ENCODE results near the gene SLC10A2.

SLC10A2 gene

DNA sequence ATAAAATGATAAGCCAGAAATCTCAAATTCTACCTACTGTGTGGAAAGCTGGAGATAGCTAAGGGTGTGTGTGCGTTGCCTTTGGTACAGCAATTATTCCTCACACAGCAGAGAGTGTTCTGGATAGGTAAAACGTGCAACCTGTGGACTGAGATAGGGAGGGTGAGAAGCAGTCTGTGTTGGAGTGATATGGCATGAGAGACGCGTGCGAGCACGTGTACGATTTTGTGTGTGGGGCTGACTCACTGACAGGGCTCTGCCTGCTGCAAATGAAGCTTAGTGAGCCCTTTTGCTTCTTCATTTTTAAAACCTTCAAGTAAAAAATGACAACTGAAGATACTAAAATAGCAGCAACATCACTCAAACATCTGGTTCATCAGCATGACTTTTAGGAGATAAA, 35.7 kb upstream of the SLC10A2 start:
- TF ChIP-seq TAF1 (IDR thresholded peaks at IDR 0.05; ENCODE audit: borderline replicate concordance, insufficient read depth, low read length) (no peak), POLR2AphosphoS5 (IDR thresholded peaks at IDR 0.05; ENCODE audit: low read depth, low read length) (no peak), SIN3A (IDR thresholded peaks at IDR 0.05; ENCODE audit: borderline replicate concordance, insufficient read depth, low read length) (no peak), FOXP2 (optimal IDR thresholded peaks at IDR 0.05; ENCODE audit: borderline replicate concordance, extremely low read depth, extremely low read length, insufficient read depth) (no peak)
- TF ChIP-seq, protein P1, sequence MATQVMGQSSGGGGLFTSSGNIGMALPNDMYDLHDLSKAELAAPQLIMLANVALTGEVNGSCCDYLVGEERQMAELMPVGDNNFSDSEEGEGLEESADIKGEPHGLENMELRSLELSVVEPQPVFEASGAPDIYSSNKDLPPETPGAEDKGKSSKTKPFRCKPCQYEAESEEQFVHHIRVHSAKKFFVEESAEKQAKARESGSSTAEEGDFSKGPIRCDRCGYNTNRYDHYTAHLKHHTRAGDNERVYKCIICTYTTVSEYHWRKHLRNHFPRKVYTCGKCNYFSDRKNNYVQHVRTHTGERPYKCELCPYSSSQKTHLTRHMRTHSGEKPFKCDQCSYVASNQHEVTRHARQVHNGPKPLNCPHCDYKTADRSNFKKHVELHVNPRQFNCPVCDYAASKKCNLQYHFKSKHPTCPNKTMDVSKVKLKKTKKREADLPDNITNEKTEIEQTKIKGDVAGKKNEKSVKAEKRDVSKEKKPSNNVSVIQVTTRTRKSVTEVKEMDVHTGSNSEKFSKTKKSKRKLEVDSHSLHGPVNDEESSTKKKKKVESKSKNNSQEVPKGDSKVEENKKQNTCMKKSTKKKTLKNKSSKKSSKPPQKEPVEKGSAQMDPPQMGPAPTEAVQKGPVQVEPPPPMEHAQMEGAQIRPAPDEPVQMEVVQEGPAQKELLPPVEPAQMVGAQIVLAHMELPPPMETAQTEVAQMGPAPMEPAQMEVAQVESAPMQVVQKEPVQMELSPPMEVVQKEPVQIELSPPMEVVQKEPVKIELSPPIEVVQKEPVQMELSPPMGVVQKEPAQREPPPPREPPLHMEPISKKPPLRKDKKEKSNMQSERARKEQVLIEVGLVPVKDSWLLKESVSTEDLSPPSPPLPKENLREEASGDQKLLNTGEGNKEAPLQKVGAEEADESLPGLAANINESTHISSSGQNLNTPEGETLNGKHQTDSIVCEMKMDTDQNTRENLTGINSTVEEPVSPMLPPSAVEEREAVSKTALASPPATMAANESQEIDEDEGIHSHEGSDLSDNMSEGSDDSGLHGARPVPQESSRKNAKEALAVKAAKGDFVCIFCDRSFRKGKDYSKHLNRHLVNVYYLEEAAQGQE (IDR thresholded peaks at IDR 0.05; ENCODE audit: insufficient read depth in 1 of 2, low read depth in 2 of 2, low read length in 2 of 2), result no peak

DNA sequence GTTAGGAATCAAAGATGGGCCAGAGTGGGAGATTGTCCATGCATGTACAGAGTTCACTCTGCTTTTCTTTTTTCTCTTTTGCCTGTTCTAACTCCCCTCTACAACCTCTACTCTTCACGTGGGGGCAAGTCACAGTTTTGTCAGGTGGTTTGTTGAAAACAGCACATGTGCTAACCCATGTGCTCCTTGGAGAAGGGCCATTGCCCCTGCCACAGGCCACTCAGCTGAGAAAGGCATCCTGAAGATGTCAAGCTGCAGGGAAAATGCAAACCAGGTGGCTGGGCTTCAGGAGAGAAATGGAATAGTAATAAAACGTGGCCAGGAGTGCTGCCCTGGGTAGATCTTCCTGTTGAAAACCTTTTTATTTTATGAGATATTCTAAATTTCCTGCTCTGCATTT, 35.3 kb upstream of the SLC10A2 start:
- no peak for TF ChIP-seq TAF1 (IDR thresholded peaks at IDR 0.05; ENCODE audit: borderline replicate concordance, insufficient read depth, low read length)
- no peak for TF ChIP-seq SIN3A (IDR thresholded peaks at IDR 0.05; ENCODE audit: borderline replicate concordance, insufficient read depth, low read length)
- TF ChIP-seq, protein P1 (IDR thresholded peaks at IDR 0.05; ENCODE audit: insufficient read depth in 1 of 2, low read depth in 2 of 2, low read length in 2 of 2), result no peak
- no peak for TF ChIP-seq FOXP2 (optimal IDR thresholded peaks at IDR 0.05; ENCODE audit: borderline replicate concordance, extremely low read depth, extremely low read length, insufficient read depth)
- no peak for TF ChIP-seq POLR2AphosphoS5 (IDR thresholded peaks at IDR 0.05; ENCODE audit: low read depth, low read length)

DNA sequence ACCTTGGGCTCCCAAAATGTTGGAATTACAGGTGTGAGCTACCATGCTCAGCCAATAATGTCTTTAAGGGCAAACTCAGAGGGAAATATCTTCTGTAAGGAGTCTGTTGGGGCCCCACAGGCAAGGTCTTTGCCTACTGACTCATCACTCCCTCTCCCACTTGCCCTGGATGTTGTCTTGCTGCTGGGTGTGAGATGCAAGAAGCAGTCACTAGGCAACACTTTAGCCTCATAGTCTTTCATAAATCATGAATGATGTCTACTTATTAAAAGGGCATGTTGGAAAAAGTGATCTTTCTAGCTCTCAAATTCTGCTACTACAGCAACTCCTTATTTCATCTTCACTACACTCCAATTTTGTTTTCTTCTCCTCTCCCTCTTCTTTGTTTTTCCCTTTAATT, 34.6 kb upstream of the SLC10A2 start:
- TF ChIP-seq POLR2AphosphoS5 (IDR thresholded peaks at IDR 0.05; ENCODE audit: low read depth, low read length), result no peak
- TF ChIP-seq, protein P1 (IDR thresholded peaks at IDR 0.05; ENCODE audit: insufficient read depth in 1 of 2, low read depth in 2 of 2, low read length in 2 of 2), result no peak
- TF ChIP-seq TAF1 (IDR thresholded peaks at IDR 0.05; ENCODE audit: borderline replicate concordance, insufficient read depth, low read length), result no peak
- TF ChIP-seq FOXP2 (optimal IDR thresholded peaks at IDR 0.05; ENCODE audit: borderline replicate concordance, extremely low read depth, extremely low read length, insufficient read depth), result no peak
- no peak for TF ChIP-seq SIN3A (IDR thresholded peaks at IDR 0.05; ENCODE audit: borderline replicate concordance, insufficient read depth, low read length)

DNA sequence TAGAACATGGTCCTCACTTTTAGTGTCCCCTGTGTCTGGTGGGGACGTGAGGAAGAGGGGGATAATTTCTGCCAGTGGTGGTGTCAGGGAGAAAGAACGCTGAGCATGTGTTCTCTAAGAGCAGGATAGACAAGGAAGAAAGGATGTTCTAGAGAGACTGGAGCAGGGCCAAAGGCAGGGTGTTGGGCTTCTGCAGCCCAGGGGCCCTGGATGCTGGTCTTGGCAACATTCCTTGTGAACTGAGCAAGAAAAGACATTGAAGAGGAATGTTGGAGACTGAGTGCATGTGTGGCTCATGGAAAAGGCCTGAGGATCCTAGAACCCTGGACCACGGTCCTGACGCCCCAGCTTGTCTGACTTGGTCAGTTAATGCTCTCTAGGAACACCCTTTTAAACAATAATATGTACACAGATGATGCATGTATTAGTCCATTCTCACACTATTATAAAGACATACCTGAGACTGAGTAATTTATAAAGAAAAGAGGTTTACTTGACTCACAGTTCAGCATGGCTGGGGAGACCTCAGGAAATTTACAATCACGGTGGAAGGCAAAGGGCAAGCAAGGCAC, 33.6 kb upstream of the SLC10A2 start:
- TF ChIP-seq TAF1 (IDR thresholded peaks at IDR 0.05; ENCODE audit: borderline replicate concordance, insufficient read depth, low read length) (no peak), FOXP2 (optimal IDR thresholded peaks at IDR 0.05; ENCODE audit: borderline replicate concordance, extremely low read depth, extremely low read length, insufficient read depth) (no peak), POLR2AphosphoS5 (IDR thresholded peaks at IDR 0.05; ENCODE audit: low read depth, low read length) (no peak)

DNA sequence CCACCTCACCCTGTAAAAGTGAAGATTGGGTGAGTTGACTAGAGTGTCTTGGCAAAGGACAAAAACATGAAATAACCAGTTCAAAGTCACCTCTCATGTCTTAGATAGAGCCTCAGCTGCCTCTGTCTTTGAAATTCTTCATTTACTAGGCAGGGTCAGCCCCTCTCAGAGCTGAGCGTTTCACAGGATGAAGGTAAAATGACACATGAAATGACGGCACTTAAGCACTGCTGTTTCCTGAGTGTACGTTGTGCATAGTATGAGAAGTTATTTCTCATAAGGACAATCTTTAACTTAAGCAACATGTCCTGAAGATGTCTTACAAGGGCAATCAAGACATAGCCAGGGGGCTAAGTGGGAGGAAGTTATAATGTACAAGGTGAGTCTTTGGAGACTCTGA, 32.3 kb upstream of the SLC10A2 start:
- TF ChIP-seq POLR2AphosphoS5 (IDR thresholded peaks at IDR 0.05; ENCODE audit: low read depth, low read length), result no peak
- TF ChIP-seq, protein P1 (IDR thresholded peaks at IDR 0.05; ENCODE audit: insufficient read depth in 1 of 2, low read depth in 2 of 2, low read length in 2 of 2), result no peak
- no peak for TF ChIP-seq SIN3A (IDR thresholded peaks at IDR 0.05; ENCODE audit: borderline replicate concordance, insufficient read depth, low read length)
- no peak for TF ChIP-seq FOXP2 (optimal IDR thresholded peaks at IDR 0.05; ENCODE audit: borderline replicate concordance, extremely low read depth, extremely low read length, insufficient read depth)
- TF ChIP-seq TAF1 (IDR thresholded peaks at IDR 0.05; ENCODE audit: borderline replicate concordance, insufficient read depth, low read length), result no peak

Measured in PFSK-1 (cell line).